Cardiac muscle cell (in vitro differentiated cells and primary cell): ENCODE results near the gene SNAP29. TPM values are rescaled to one million over a fixed set of nuclear protein-coding genes. Genes with fewer than 3 reads are reported as not detected.
"Not testable (repeated sequence)": the region's sequence is repeated elsewhere in the genome, so short reads cannot be mapped to it uniquely, and the experiment has no call there.

ENCODE experiments used
- DNase-seq, 2 donors: peaks; one replicate each; pipeline versions ENCODE4 v3.0.0 to v3.0.0-alpha.2; 2010 to 2017; ENCODE audit warnings: low read depth in 1 of 2, low spot score in 1 of 2
- H3K27ac ChIP-seq: fragments of 200-600 bp; sonication (generic); 2 replicates; pipeline ENCODE4 v1.5.1; 2016
- H3K27me3 ChIP-seq: fragments of 200-600 bp; sonication (generic); 2 replicates; pipeline ENCODE4 v1.6.0; 2016; ENCODE audit warnings: control low read depth
- H3K36me3 ChIP-seq: fragments of 200-600 bp; sonication (generic); 2 replicates; pipeline ENCODE4 v1.5.1; 2016; ENCODE audit warnings: control low read depth
- H3K4me1 ChIP-seq: fragments of 200-600 bp; sonication (generic); 2 replicates; pipeline ENCODE4 v1.8.1; 2017; ENCODE audit warnings: low read depth, mild to moderate bottlenecking, mixed run types
- H3K4me3 ChIP-seq: fragments of 200-600 bp; sonication (generic); 2 replicates; pipeline ENCODE4 v1.5.1; 2016; ENCODE audit warnings: mild to moderate bottlenecking
- H3K9me3 ChIP-seq: fragments of 200-600 bp; sonication (generic); 2 replicates; pipeline ENCODE4 v1.5.1; 2017; ENCODE audit warnings: low read depth, mild to moderate bottlenecking, control low read depth
- CTCF ChIP-seq: IDR thresholded peaks from 2 replicates; pipeline ENCODE4 v1.5.1; 2012; ENCODE audit warnings: low read depth, mild to moderate bottlenecking, low read length
- polyA plus RNA-seq: library from polyadenylated mRNA; unstranded; fragments of >200 nt; fragmentation: Nextera tagmentation; extraction: Ambion mirVana; gene quantifications from 2 replicates; pipeline ENCODE4 v1.2.1, GENCODE V29; 2016
- total RNA-seq: library from RNA; depleted of rRNA; stranded (reverse); fragments of >200 nt; gene quantifications from 2 replicates; pipeline ENCODE4 v1.2.3, GENCODE V29; 2016

SNAP29 gene
- total and polyA plus RNA-seq, 2 experiments from 2014 or later: 22.0 to 37.9 TPM

GRCh38 chr22:20903093-20903492 is 44.3 kb downstream of the SNAP29 start:
- Histone ChIP-seq H3K4me1 (no peaks in the 10 kb centered on the region), H3K9me3 (no peaks in the 10 kb centered on the region), H3K27me3 (no peaks in the 10 kb centered on the region), H3K4me3 (no peak overlapping the region), H3K36me3 (no peaks in the 10 kb centered on the region), H3K27ac (no peak overlapping the region)
- DNase-seq: no peak
- TF ChIP-seq CTCF: no peak

GRCh38 chr22:20904008-20904979 is 45.5 kb downstream of the SNAP29 start:
- no peak for TF ChIP-seq CTCF
- Histone ChIP-seq H3K4me3 (no peak overlapping the region), H3K36me3 (no peaks in the 10 kb centered on the region), H3K9me3 (no peaks in the 10 kb centered on the region), H3K4me1 (no peaks in the 10 kb centered on the region), H3K27me3 (no peaks in the 10 kb centered on the region), H3K27ac (no peak overlapping the region)
- DNase-seq: peak in 1 of 2 donors; percentile 97

- Histone ChIP-seq H3K27ac (no peak overlapping the region), H3K9me3 (no peaks in the 10 kb centered on the region), H3K27me3 (no peaks in the 10 kb centered on the region), H3K36me3 (no peaks in the 10 kb centered on the region), H3K4me1 (no peaks in the 10 kb centered on the region), H3K4me3 (no peak overlapping the region)
- DNase-seq: no peak
- TF ChIP-seq CTCF: no peak
These were observed 46.2 kb downstream of the SNAP29 start for GRCh38 chr22:20904980-20905355.

- Histone ChIP-seq H3K9me3 (no peaks in the 10 kb centered on the region), H3K27me3 (no peaks in the 10 kb centered on the region), H3K4me1 (no peaks in the 10 kb centered on the region), H3K27ac (no peak overlapping the region), H3K4me3 (no peak overlapping the region), H3K36me3 (no peaks in the 10 kb centered on the region)
- no peak for TF ChIP-seq CTCF
- no peak for DNase-seq
These were observed 46.9 kb downstream of the SNAP29 start for GRCh38 chr22:20905415-20906386.

- no peaks in the 10 kb centered on the region for H3K9me3 ChIP-seq
- no peaks in the 10 kb centered on the region for H3K36me3 ChIP-seq
These were observed 47.6 kb downstream of the SNAP29 start for GRCh38 chr22:20906387-20906767.

GRCh38 chr22:20908717-20909116 is 49.9 kb downstream of the SNAP29 start:
- H3K27me3 ChIP-seq: not testable (repeated sequence)

More at GRCh38 chr22:20906387-20906767, 47.6 kb downstream of the SNAP29 start:
- no peak for DNase-seq
- Histone ChIP-seq H3K27me3 (no peaks in the 10 kb centered on the region), H3K4me1 (no peaks in the 10 kb centered on the region), H3K27ac (no peak overlapping the region), H3K4me3 (no peak overlapping the region)
- TF ChIP-seq CTCF: no peak

More at GRCh38 chr22:20908717-20909116, 49.9 kb downstream of the SNAP29 start:
- DNase-seq, H3K9me3 ChIP-seq, H3K4me3 ChIP-seq, H3K36me3 ChIP-seq, H3K27ac ChIP-seq, H3K4me1 ChIP-seq: not testable (repeated sequence)
